Prostate gland (tissue), 2 donors: ENCODE measurements around the gene DLGAP4.

Source experiments
- POLR2A ChIP-seq: fragments of 450-650 bp; IDR thresholded peaks from one replicate; pipeline ENCODE4 v1.6.1; 2016; ENCODE audit warnings: antibody characterized with exemption, mild to moderate bottlenecking
- TF ChIP-seq, protein P1 (sequence below), 4 experiments: fragments of 200-600 bp in 2 of 4; fragments of 450-650 bp in 2 of 4; sonication (generic) in 2 of 4; IDR thresholded peaks; 1 replicate in 3 of 4; 2 replicates in 1 of 4; pipeline ENCODE4 v1.5.1; 2016 to 2019; ENCODE audit warnings: antibody characterized with exemption in 4 of 4, mild to moderate bottlenecking in 2 of 4, moderate library complexity in 2 of 4

DNA sequence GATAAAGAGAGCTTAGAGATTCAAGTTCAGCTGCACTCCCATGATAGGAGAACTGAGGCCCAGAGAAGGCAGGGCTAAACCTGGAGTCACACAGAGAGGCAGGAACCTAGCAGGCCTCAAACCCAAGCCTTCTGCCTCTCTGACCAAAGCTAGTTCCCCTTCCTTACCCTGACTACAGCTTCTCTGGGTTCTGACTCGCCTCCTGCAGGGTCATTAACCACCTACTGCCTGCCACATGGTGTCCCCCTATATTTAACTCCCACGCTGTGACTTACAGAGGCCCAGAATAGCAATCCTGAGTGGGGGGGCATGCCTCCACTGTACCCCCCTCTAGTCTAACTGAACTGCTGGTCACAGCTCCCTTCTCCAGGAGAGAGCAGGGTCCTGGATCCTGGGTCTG is 84.1 kb downstream of the DLGAP4 start:
- TF ChIP-seq, protein P1, sequence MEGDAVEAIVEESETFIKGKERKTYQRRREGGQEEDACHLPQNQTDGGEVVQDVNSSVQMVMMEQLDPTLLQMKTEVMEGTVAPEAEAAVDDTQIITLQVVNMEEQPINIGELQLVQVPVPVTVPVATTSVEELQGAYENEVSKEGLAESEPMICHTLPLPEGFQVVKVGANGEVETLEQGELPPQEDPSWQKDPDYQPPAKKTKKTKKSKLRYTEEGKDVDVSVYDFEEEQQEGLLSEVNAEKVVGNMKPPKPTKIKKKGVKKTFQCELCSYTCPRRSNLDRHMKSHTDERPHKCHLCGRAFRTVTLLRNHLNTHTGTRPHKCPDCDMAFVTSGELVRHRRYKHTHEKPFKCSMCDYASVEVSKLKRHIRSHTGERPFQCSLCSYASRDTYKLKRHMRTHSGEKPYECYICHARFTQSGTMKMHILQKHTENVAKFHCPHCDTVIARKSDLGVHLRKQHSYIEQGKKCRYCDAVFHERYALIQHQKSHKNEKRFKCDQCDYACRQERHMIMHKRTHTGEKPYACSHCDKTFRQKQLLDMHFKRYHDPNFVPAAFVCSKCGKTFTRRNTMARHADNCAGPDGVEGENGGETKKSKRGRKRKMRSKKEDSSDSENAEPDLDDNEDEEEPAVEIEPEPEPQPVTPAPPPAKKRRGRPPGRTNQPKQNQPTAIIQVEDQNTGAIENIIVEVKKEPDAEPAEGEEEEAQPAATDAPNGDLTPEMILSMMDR (IDR thresholded peaks at IDR 0.05) = no peak
- no peak for TF ChIP-seq POLR2A
